A172 (cell line): ENCODE measurements around the gene SPACA9. TPM values are rescaled to one million over a fixed set of nuclear protein-coding genes. Genes with fewer than 3 reads are reported as not detected.
A peak's percentile ranks its signal among the peaks of the same experiment; 100 is the strongest.

Source experiments
- DNase-seq: peaks from one replicate; pipeline ENCODE4 v3.0.0-alpha.2; 2015; ENCODE audit warnings: low spot score
- total RNA-seq: library from RNA; depleted of rRNA; stranded (reverse); fragments of >200 nt; shearing (Covaris generic); gene quantifications from 2 replicates; pipeline ENCODE4 v1.2.3, GENCODE V29; 2014; rRNA removed

SPACA9 gene
- 5.1 and 9.6 TPM in 2 replicates for total RNA-seq

DNA sequence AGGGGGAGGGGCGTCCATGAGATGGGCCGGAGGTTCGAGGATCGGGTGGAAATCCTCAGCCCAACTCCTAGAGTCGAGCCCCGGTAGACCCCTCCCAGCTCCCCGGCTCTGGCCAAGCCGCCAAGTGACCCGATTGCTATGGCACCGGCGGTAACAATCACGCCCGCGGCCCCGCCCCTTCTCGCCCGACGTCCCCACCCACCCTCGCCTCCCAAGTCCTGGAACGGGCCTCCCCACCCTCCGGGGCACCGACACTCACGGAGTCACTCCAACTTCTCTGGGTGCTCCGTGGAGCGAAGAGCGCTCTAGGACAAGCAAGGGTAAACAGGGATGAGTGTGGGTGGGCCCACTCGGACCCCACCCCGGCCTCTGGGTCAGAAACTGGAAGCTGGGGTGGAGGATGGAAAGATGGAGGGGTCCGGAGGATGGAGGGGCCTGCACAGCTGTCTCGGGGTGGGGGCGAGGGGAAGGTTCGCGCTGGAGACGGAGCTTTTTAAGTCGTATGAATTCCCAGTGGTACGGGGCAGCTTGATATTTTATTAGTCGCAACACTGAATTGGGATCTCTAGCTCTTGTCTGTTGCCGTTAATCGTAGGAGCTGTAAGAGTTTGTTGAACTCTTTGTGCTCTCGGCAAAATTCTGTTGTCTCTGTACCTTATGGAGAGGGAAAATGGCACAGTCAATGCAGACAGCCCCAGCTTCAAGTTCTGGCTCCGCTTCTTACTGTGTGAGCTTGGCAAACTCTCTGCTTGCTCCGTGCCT lies at the start of gene SPACA9:
Gene SPACA9, plus strand, starts transcription at position 204 of the 762 bp plus-strand sequence. CDS start 5,050 bp downstream, outside the sequence.
- peak; percentile 44 for DNase-seq

DNA sequence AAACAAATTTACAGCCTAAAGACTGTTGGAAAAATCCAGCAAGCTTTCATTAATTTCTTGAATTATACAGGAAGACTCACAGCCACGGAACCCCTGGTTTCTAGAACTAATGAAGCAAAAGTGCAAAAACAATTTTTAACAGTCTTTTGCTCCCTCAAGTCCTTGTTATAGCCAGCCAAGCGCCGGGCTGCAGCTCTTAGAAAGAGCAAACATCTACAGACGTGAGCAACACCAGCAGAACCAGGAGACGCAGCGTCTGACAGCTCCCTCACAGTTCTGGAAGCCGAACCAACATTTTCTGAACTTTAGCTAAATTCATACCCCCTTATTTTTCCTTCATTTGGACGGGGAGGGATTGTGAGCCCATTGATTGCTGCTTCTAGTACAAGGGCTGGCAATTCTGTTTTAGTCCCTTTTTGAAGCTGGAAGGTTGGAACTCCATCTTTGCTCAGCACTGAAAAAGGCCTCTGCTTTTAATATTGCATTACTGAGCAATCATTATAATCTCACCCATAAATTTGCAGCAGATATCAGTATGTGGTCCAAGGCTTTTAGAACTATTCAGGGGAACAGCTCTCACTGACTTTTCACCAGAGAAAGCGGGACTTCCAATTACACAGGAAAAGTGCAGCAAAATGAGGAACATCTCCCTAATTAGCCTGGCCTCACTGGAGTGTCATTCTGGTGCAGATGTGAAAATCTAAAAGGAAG lies 46.4 kb upstream of the SPACA9 start:
- DNase-seq, result no peak

DNA sequence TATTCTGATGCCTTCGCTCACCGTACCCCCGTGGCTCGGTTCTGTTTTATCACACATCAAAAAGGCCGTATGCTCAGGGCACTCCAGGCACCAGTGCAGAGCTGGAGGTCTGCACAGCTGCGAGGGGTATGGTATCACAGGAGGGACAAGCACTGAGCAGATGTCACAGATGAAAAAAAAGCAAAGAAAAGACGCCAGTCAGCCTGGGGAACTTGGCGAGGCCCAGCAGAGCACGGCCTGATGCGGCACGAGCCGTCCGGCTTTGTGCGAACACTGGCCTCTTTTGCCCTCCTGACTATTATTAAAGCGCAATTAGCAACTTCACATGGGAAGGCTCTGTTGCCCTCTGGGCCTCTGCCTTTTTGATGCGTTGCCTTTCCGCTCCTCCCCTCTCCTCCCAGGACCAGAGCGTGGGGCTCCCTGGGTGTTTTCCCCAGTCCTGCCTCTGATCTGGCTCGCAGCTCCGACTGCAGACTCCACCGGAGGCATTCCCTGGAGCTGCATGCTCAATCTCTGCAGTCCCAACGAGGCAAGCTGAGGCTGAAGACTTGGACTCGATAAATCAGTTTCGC lies 45.1 kb upstream of the SPACA9 start:
- no peak for DNase-seq

DNA sequence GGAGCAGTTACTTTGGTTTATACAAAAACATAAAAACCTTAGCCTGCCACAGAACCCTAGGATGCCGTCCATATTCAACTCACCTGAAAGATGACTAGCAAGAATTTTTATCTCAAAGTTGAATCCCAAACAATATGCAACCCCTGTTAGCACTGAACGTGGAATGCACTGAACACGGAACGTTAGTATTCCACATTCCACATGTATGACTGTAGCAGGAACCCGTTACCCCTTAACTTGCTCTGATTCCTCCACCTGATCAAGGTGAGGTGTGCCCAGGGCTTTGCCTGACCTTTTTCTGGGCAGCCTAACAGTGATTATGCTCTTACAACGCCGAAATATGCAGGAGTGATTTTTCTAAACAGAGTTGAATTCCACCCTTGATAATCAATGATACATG lies 44.4 kb upstream of the SPACA9 start:
- no peak for DNase-seq

DNA sequence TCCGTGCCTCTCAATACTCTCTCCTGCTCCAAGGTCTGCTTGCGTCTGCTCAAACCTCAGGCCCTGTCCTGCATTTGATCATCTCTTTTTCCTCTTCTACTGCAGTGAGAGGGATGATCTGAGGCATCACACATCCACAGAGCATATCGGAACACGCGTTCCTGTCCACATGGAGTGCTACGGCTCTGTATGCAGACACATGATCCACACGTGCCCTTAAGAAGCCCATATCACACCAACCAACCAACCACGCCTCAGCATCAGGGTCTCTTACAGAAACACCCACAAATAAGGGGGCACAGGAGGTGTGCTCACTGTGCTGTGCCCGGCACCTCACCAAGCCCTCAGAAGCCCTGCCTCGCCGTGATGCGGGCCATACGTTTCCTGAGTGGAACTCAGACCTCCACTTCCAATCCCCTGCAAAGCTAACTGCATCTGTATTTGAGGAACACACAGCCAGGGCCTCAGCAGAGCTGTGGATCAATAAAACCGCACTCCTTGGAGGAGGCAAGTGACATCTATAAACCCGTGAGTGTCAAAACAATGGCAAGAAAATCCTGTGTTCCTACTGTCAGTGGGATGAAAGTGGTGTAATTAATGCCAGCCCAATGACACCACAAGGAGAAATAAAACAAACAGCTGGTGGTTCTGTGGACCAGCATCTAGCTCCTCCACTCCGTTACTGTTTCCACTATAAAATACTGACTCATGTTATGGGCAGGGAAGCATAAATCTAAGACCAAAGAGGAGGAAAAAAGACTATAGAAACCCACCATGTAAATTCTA lies 41.0 kb upstream of the SPACA9 start:
- no peak for DNase-seq

DNA sequence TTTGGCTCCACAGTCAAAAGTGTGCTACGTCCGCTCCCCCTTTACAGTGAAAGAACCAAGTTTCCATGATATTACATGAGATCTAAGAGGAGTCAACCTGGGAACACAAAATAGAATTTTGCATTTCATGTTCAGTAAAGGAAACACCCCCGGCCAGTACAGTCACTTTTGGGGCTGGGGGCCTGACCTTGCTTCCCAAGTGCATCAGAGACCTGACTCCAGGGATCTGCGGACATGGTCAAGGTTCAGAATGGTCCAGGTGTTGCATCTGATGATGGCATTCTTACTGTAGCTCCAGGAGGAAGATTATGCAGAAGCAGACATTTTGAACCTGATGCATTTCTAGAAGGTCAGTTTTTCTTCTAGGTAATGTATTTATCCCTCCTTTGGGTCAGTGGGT lies 40.4 kb upstream of the SPACA9 start:
- DNase-seq, result no peak

DNA sequence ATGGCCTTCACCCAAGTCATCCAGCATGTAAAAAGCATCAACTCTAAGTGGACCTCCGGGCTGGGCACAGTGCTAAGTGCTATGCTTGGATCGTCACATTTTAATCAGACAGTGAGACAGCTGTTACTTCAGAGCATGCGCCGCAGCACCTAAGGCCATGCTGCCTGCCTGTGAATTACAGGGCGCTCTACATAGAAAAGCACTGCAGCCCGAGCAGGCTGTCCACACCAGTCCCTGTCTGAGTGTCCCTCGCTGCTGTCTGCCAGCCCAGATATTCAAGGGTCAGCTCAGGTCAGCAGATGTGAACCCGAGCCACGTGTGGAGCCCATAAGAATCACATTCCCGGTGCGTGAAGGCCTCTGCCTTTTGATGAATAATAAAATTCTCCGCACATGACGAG lies 37.7 kb upstream of the SPACA9 start:
- DNase-seq, result no peak

DNA sequence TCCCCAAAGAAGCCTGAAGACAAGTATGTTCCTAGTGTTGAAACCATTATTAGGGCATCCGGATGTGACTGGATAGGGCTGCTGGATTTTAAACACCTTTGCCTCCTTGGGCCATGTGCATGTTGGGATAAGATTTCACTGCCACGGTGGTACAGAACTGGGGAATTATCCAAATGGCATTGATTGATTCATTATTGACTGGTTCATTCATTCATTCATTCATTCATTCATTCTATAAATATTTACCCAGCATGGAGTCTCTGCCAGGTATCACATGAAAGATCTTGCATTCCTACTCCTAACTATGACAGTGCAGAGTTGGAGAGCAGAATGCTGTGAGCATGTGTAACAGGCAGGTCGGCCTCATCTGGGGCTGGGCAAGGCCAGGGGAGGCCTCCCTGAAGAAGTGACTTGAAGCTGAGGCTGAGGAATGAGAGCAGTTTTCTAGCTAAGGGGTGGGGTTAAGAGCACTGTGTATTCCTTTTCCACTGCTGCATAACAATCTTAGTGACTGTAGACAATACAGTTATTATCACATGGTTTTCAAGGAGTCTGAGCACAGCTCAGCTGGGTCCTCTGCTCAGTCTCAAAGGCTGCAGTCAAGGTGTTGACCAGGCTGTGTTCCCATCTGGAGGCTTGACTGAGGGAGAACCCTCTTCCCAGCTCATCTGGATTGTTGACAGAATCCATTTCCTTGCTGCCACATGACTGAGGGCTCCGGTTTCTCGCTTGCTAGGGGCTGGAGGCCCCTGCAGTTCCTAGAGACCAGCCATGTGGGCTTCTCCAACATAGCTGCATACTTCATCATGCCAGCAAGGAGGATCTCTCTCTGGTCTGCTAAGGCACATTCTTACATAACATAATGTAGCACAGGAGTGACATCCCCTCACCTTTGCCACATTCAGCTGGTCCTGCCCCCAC lies 36.3 kb upstream of the SPACA9 start:
- no peak for DNase-seq

DNA sequence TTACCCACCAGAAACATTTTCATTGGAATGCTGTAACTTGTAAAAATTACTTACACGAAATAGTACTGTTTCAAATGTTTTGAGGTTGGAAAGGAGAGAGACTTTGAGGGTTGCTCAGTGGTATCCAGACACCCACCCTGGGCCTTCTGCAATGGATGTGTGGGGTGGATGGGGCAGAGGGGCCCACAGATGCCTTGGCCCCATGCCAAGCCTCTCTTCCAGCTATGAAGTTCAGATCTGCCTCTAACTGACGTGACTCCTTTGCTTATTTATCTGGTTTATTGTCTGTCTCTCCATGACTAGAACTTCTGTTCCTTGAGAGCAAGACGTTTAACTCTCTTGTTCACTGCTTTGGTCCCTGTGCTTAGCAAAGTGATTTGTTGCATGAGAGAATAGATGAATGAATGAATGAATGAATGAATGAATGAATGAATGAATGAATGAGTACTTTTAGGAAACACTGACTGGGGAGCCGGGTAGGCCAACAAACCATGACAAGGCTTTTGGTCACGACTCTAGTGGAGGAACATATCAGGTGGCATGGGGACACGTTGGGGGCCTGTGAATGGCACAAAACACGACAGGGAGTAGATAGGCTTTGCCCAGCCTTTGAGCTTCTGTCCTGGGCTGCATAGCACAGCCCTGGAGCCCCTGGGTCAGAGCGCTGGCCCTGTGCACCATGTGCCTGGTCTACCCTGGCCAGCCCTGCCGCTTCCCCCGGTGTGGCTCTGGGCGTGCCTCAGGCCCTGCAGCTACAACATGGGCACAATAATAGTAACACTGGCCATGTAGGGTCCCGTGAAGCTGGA lies 32.4 kb upstream of the SPACA9 start:
- DNase-seq, result no peak

DNA sequence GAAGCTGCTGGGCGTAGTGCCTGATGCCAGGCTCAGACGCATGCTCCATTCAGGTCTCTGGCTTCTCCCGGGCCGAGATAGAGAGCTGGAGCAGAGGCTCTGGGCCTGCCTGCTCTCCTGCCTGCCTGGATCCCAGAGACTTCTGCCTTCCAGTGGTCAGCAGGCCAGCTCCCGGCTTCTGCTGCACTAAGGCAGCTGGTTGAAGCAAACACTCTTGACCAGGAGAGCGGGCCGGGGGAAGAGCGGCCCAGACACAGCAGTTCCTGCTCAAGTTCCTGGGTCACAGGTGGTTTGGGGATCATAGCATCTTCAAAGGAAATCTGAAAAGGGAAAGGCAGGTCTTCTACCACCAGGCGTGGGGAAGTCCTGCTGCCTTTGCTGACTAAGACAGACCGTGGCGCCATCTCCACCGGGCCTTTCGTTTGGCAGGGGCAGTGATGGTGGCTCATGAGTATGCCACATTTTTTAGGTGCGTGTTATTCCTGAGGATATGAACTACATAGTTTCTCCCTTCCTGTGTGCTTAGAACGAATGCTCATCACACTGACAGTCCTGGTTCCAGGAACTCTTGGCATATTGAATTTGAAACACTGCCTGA lies 31.7 kb upstream of the SPACA9 start:
- no peak for DNase-seq

DNA sequence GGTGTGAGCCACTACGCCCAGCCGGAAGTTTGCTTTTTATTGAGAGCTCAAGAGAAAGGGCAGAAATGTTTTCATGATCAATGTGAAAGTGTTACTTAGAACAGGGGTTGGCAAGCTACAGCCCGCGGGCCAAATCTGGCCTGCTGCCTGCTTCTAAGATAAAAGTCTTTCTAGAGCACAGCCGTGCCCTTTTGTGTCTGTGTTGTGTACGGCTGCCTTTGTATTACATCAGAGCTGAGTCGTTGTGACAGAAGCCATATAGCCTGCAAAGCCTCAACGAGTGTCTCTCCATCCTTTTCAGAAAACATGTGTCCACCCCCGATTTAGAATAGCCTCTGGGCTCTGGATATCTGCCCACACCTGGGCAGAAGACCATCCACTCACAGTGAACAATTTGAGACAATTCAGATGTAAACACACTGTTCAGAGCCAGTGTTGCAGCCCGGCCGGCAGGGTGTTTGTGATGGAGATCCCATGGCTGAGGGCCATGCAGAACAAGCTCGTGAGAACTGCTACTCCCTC lies 29.5 kb upstream of the SPACA9 start:
- DNase-seq, result no peak

DNA sequence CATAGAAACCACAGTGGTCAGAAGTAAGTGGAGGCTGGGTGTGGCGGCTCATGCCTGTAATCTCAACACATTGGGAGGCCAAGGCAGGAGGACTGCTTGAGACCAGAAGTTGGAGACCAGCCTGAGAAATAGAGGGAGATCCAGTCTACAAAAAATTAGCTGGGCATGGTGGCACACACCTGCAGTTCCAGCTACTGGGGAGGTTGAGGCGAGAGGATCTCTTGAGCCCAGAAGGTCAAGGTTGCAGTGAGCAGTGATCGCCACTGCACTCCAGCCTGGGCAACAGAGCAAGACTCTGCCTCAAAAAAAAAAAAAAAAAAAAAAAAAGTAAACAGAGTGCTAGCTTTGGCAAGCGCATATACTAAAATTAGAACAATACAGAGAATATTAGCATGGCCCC lies 25.2 kb upstream of the SPACA9 start:
- DNase-seq, result no peak

DNA sequence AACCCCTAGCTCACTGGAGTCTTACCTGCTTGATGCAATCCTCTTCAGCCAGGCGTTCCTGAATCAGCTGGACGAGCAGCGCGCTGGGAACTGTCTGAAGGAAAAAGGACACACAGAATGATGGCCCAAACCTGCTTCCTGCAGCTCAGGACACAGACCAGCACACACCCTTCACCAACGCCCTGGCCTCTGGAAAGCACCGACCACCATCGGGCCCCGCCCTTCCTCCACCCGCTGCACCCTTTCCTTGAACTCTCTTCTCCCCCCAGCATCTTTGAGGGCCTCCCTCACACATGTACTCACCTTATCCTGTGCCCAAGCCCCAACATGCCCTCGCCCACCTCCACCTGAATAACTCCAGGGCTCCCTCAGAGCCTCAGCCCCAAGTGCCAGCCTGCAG lies 23.9 kb upstream of the SPACA9 start:
- no peak for DNase-seq

DNA sequence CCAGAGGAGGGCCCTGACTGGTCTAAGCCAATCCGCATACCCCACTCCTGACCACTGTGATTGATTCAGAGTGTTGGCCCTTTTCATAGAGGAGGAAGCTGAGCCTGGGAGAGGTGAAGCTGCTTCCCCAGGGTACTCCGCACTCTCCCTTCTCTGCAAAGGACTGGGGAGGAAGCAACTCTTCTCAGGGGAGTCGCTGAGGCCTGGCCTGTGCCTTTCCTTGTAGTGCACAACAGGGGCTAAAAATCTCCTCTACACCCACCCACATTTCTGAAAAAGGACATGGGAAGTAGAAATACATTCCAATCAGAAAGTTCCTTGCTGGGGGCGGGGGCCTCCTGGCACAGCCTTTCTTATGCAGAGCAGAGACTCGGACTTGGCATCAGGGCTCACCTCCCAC lies 22.8 kb upstream of the SPACA9 start:
- DNase-seq, result no peak

DNA sequence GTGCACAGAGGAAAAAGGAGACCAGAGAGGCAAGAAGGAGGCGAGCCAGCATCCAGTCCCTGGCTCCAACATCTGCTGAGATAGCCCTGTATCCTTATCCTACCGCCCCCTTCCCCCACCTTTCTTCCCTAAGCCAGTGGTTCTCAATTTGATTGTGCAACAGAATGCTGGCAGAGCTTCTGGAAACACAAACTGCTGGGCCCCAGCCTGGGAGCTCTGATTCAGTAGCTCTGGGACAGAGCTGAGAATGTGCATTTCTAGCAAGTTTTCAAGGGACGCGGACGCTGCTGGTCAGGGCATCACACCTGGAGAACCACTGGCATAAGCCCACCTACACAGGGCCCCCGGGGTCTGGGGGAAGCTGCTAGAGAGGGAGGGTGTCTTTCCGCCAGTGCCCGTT lies 21.7 kb upstream of the SPACA9 start:
- peak; percentile 10 for DNase-seq

DNA sequence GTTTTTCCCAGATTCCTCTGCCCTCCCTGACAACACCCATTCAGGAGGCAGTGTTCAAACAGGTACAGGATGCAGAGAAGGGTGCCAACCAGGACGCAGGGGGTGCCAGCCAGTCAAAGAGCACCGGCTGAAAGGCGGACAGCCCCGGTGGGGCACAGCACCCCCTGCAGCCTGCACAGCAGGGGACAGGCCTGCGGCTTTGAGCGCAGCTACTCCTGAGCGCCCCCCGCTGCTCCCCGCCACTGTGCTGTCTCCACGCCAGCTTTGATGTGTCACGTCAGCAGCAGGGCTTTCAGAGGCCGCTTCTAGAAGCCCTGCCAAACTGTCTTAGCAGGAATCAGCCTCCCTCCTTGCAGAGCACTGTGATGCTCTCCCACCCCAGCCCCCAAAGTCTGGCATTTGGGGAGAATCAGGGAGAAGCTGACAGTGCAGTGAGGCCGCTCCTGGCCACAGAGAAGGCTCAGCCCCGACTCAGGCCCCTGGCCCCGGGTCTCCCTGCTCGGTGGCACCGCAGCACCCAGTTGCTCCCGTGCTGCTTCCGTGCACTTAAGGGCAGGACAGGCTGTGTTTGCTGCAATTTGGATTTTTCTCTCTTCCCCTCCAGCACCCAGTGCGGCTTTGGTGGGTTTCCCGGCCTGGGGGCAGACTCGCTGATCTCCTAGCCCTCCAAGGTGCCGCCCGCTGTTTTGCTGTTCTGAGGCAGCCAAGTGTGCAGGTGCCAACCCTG lies 20.9 kb upstream of the SPACA9 start:
- peak; percentile 42 for DNase-seq

DNA sequence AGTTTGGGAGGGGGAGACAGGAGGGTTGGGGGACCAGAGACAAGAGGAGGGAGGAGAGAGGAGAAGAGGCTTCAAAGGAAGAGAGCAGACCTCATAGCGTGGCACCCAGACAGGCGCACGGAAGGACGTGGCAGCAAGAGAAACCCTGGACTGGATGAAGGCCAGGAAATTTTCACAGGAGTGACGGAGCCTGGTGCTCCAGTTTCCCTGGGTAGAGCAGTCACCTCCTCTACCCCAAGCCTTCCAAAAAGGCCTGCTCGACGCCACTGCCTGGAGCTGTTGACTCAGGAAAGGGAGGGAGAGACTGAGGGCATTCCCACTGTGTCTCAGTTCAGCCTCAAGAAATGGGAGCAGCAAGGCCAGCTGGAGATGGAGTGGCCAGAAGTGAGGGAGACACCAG lies 19.9 kb upstream of the SPACA9 start:
- DNase-seq, result no peak

DNA sequence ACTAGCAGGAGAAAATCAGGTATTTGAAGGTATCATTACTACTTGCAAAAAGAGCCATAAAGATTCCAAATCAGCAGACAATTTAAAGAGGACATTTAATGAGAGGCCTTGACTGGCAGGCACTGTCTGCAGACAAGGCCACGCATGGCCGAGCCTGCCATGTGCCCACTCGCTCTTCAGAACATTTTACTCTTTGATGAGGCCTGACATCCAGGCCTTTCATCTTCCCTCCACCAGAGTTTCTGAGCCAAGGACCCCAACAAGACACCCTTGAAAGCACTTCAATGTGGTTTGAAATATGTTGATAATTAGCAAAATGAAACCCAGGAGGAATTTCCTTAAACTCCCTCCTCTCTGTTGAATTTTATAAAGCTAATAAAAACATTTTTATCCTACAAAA lies 17.0 kb upstream of the SPACA9 start:
- no peak for DNase-seq

DNA sequence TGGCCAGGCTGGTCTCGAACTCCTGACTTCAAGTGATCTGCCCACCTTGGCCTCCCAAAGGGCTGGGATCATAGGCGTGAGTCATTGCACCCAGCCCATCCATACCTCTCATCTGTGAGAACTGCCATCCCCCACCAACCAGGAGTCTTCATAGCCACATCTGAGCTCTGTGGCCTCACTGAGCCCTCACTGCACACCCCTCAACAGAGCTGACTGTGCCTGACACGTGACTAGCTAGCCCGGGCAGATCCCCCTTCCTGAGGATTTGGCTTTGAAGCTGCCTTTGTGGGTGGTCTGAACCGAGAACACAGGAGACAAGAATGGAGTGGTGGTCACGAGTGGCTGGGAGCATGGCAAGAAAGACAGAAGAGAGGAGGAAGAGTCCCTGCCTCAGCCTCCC lies 16.2 kb upstream of the SPACA9 start:
- DNase-seq, result no peak
